OCI-M2 (cell line): Measurements from ENCODE around the gene CFAP410.

Experiments used
- DNase-seq: peaks from one replicate; lab custom pipeline; 2025; ENCODE audit not compliant: unreplicated experiment; lab: John Stamatoyannopoulos, UW

Gene CFAP410

DNA sequence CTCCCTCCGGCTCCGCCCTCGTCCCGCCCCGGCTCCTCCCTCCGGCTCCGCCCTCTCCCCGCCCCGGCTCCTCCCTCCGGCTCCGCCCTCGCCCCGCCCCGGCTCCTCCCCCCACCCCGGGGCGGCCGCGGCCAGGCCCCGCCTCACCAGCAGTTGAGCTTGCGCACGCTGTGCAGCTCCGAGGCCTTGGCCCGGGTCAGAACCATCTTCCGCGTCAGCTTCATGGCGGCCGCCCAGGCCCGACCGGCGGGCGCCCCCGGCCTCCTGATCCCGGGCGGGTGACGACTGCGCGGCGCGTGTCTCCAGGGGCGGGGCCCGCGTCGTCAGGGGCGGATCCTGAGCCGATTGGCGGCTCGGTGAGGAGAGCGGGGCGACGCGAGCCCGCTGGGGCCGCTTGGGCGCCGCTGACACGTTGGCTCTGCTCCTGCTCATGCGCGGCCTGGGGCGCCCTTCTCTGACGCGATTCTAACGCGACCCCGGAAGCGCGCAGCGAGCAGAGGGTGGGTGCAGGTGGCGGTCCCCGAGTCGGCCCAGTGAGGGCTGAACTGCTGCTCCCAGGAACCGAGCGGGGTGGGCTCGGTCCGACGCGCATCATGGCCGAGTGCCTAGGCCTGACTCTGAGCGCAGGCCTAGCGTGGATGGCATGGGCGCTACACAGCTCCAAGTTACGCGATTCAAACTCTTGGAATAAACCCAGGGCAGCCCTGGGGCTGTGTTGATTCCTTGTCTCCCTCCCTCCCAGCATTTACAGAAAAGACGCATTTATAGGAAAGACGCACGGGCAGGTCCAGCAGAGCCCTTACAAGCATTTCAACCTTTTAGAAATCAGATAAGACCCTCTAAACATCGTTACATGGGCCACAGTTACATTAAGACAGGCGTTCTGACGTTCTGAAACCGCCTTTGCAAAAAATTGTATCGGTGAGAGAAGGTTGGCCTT, at the start of gene CFAP410:
Gene CFAP410 (minus strand): TSS at position 420 of the 940 bp plus-strand sequence. CDS start 196 bp downstream, at position 224.
- peak; percentile 97 for DNase-seq

DNA sequence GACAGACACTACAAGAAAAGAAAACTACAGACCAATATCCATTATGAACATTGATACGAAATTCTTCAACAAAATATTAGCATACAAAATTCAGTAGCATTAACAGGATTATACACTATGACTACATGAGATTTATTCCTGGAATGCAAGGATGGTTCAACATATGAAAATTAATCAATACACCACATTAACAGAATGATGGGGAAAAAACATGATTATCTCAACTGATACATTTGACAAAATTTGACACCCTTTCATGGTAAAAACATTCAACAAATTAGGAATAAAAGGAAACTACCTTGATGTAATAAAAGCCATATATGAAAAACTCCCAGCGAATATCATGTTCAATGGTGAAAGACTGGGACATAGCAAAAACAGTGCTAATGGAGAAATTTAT, 45.8 kb upstream of the CFAP410 start:
- no peak for DNase-seq

GRCh38 chr21:44383216-44383615, 44.0 kb upstream of the CFAP410 start:
- no peak for DNase-seq

DNA sequence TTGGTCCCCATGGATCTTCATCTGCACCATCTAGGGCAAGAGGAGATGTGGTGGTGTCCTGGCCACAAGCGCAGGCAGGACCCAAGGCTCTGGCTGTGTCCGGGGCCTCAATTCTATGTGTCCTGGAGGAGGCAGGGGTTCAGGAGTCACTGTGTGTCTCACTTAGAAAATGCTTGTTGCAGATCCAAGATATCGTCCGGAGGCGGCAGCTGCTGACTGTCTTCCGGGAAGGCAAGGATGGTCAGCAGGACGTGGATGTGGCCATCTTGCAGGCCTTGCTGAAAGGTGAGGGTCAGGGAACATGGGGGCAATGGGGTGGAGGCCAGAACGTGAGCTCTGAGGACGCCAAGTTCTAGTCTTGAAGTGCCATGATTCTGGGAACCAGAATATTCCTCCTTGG, 43.3 kb upstream of the CFAP410 start:
- DNase-seq: no peak

GRCh38 chr21:44381874-44382273, 42.7 kb upstream of the CFAP410 start:
- no peak for DNase-seq

DNA sequence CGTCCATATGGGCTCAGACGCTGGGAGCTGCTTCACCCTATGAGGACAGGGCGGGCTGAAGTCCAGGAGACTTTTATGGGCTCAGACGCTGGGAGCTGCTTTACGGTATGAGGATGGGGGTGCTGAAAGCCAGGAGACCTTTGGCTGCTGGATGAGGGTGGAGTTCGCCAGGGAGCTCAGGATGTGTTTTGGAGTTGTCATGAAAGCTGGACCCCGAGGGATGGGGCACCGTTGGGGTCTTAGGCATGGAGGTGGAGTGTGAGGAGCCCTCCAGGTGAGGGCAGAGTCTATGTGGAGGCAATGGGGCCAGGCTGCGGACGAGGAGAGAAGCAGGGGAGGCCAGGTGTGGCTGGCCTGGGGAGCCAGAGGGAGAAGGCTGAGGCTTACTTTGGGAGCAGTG, 41.7 kb upstream of the CFAP410 start:
- DNase-seq: no peak

GRCh38 chr21:44379991-44380865, 41.0 kb upstream of the CFAP410 start:
- no peak for DNase-seq

DNA sequence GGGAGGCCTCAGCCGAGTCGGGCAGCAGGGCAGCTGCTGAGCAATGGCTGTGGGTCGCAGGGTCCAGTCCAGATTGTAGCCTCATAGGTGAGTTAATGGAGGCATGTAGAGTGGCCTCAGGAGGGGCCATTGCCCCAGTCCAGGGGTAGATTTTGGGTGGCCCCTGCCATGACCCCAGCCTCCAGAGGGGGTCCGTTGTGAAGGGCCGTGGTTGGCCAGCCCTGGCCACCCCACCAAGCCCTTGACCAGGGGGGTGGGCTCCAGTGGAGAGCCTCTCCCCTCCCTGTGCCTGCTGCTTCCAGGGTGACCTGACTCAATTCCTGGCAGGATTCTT, 40.3 kb upstream of the CFAP410 start:
- no peak for DNase-seq

DNA sequence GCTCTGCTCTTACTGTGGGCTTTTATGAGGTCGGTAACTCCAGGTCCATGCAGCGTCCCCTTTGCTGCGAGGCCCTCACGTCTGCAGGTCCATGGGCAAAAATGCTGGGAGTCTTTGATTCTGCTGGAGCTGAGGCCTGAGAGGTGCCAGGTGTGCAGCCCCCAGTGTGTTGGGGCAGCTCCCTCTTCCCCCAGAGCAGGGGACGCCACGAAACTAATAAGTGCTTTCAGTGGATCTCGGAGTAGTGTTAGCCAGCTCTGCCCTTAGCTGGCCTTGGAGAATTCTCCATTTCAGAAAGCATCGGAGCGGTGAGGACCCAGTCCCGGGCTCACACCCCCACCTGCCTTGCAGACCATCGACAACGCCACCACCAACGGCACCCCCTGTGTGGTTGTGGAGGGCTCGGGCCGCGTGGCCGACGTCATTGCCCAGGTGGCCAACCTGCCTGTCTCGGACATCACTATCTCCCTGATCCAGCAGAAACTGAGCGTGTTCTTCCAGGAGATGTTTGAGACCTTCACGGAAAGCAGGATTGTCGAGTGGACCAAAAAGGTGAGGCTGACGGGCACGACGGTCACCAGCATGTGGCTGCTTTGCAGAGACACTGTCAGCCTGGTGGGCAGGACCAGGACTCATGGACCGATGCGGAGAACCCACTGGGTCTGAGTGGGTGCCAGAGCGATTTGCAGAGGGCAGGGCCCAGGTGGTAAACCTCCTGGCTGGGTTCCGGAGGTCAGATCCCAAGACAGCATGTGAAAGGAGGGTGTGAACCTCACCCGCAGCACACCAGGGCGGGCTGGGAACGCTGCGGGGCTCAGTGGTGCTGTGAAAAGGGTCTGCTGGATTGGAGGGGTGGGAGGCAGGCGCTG, 39.7 kb upstream of the CFAP410 start:
- DNase-seq: no peak

GRCh38 chr21:44377922-44378645, 38.9 kb upstream of the CFAP410 start:
- DNase-seq: no peak

- no peak for DNase-seq
Observed at GRCh38 chr21:44377201-44377921, 38.2 kb upstream of the CFAP410 start.

- no peak for DNase-seq
Observed at GRCh38 chr21:44376606-44377005, 37.4 kb upstream of the CFAP410 start.

DNA sequence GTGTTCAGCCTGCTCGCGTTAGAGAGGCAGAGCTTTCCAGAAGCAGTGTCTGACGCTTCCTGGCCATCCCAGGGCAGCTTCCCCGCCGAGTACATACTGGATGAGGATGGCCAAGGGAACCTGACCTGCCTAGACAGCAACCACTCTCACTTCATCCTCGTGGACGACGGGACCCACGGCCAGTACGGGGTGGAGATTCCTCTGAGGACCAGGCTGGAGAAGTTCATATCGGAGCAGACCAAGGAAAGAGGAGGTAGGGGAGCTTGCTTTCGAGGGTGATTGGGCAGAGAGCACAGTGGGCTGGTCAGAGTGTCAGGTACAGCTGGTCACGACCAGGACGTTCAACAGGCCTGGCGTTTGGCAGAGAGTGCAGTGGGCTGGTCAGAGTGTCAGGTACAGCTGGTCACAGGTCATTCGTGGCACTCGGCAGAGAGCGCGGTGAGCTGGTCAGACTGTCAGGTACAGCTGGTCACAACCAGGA, 36.6 kb upstream of the CFAP410 start:
- DNase-seq: no peak

DNA sequence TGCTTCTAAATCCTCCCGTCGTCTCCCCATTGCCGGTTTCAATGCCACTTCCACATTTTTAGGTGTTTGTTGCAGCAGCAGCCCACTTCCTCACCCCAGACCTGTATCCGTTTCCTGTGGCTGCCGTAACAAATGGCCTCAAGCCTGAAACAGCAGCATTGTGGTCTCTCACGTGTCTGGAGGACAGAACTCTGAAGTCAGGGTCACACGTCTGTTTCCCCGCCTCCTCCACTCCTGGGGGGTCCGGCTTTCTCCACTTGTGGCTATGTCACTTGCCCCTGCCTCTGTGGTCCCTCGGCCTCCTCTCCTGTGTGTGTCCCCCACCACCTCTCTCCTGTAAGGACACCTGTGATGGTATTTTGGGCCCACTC, 36.1 kb upstream of the CFAP410 start:
- DNase-seq: no peak

GRCh38 chr21:44374601-44375280, 35.6 kb upstream of the CFAP410 start:
- DNase-seq: no peak

- DNase-seq: no peak
Observed at GRCh38 chr21:44372616-44373015, 33.4 kb upstream of the CFAP410 start.

- no peak for DNase-seq
Observed at GRCh38 chr21:44371596-44371995, 32.4 kb upstream of the CFAP410 start.

- no peak for DNase-seq
Observed at GRCh38 chr21:44370786-44371410, 31.7 kb upstream of the CFAP410 start.
